ENCODE measurements around the gene SNAP29.
"Not testable (repeated sequence)": the region's sequence is repeated elsewhere in the genome, so short reads cannot be mapped to it uniquely, and the experiment has no call there.

The SNAP29 gene

GRCh38 chr22:20937794-20938671 lies 79.2 kb downstream of the SNAP29 start:
- Histone ChIP-seq H3K4me1 (ENCODE audit: low read length) (no peaks in the 10 kb centered on the region), H3K79me2 (ENCODE audit: low read length) (peaks cover 98% of the 10 kb centered on the region), H3K9ac (ENCODE audit: low read length) (no peak overlapping the region), H3F3A (ENCODE audit: insufficient read depth, low read length) (no peaks in the 10 kb centered on the region), H2AFZ (ENCODE audit: low read length) (no peak overlapping the region), H4K20me1 (ENCODE audit: insufficient read depth, low read length) (peaks cover 77% of the 10 kb centered on the region), H3K27me3 (replicated peaks; ENCODE audit: insufficient read depth, low read length) (no peaks in the 10 kb centered on the region), H3K9me3 (replicated peaks; ENCODE audit: insufficient read depth, low read length) (no peaks in the 10 kb centered on the region), H3K9me2 (replicated peaks; ENCODE audit: insufficient read depth, low read length) (no peaks in the 10 kb centered on the region), H3K27ac (ENCODE audit: low read length) (no peak overlapping the region), H3K36me3 (replicated peaks; ENCODE audit: insufficient read depth, low read length) (0 out of 2 replicates have a peak, but pooled peaks cover 8% of the 10 kb centered on the region), H3K4me3 (ENCODE audit: low read length) (no peak overlapping the region), H3K4me2 (ENCODE audit: low read depth, low read length) (no peak overlapping the region)
- DNase-seq, result no peak
- TF ChIP-seq EZH2phosphoT487 (IDR thresholded peaks at IDR 0.05; ENCODE audit: low read length) (no peak), EZH2 (optimal IDR thresholded peaks at IDR 0.05; ENCODE audit: low read depth, low read length) (no peak), CTCF (IDR thresholded peaks at IDR 0.05; ENCODE audit: low read length) (no peak)

DNA sequence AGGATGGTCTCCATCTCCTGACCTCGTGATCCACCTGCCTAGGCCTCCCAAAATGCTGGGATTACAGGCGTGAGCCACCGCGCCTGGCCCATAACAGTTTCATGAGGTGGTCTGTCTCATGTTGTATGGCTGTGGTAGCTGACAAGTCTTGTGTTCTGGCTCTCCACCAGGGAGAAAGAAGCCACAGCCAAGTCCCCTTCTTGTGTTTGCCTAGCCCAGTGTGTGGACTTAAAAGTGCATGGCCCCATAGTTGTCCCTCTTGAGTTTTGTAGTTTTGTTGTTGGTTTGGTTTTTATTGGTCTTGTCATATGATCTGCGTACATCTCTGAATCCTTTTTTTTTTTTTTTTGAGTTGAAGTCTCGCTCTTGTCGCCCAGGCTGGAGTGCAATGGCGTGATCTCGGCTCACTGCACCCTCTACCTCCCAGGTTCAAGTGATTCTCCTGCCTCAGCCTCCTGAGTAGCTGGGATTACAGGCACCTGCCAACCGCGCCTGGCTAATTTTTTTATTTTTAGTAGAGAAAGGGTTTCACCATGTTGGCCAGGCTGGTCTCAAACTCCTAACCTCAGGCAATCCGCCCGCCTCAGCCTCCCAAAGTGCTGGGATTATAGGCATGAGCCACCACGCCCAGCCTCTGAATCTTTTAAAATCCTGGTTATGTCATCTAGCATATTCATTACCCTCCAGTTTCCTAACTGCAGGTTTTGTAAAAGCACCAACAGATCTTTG lies 80.8 kb downstream of the SNAP29 start:
- H3K4me2 ChIP-seq (ENCODE audit: low read depth, low read length); H3K9ac ChIP-seq (ENCODE audit: low read length); H3K9me2 ChIP-seq (replicated peaks; ENCODE audit: insufficient read depth, low read length); H2AFZ ChIP-seq (ENCODE audit: low read length); DNase-seq; H3K27me3 ChIP-seq (replicated peaks; ENCODE audit: insufficient read depth, low read length); H3F3A ChIP-seq (ENCODE audit: insufficient read depth, low read length); H3K4me3 ChIP-seq (ENCODE audit: low read length); H3K4me1 ChIP-seq (ENCODE audit: low read length); H3K9me3 ChIP-seq (replicated peaks; ENCODE audit: insufficient read depth, low read length); H3K27ac ChIP-seq (ENCODE audit: low read length); H3K36me3 ChIP-seq (replicated peaks; ENCODE audit: insufficient read depth, low read length): not testable (repeated sequence)
- Histone ChIP-seq H3K79me2 (ENCODE audit: low read length) (peaks cover 98% of the 10 kb centered on the region), H4K20me1 (ENCODE audit: insufficient read depth, low read length) (peaks cover 78% of the 10 kb centered on the region)

DNA sequence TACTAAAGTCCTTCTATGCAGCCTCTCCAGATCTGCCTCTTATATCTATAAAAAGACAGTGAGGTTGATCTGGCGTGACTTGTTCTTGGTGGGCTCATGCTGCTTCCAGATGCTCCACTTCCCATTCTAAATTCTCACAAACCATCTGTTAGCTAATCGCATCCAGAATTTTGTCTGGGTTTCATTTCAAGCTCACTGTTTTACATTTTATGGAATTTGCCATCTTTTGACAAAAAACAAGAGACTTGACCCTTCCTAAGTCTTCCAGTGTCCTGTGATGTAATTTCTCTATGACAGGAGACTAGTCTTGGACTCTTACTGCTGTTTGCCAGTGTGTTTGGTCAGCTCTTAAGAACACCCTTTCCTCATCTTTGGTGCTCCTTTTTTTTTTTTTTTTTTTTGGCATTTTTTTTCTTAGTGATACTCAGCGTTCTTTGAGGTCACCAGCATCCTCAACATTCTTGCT lies 81.4 kb downstream of the SNAP29 start:
- no peaks in the 10 kb centered on the region for H3K27me3 ChIP-seq (replicated peaks; ENCODE audit: insufficient read depth, low read length)
- H3K79me2 ChIP-seq (ENCODE audit: low read length), result peaks cover 98% of the 10 kb centered on the region
- H3K4me1 ChIP-seq (ENCODE audit: low read length), result no peaks in the 10 kb centered on the region
- H3K4me2 ChIP-seq (ENCODE audit: low read depth, low read length), result no peak overlapping the region
- no peak overlapping the region for H3K27ac ChIP-seq (ENCODE audit: low read length)
- no peak overlapping the region for H3K4me3 ChIP-seq (ENCODE audit: low read length)
- no peak for DNase-seq
- H3K36me3 ChIP-seq (replicated peaks; ENCODE audit: insufficient read depth, low read length), result no peaks in the 10 kb centered on the region
- H4K20me1 ChIP-seq (ENCODE audit: insufficient read depth, low read length), result peaks cover 78% of the 10 kb centered on the region
- no peaks in the 10 kb centered on the region for H3K9me3 ChIP-seq (replicated peaks; ENCODE audit: insufficient read depth, low read length)
- H3F3A ChIP-seq (ENCODE audit: insufficient read depth, low read length), result no peaks in the 10 kb centered on the region
- no peak overlapping the region for H3K9ac ChIP-seq (ENCODE audit: low read length)
- TF ChIP-seq EZH2 (optimal IDR thresholded peaks at IDR 0.05; ENCODE audit: low read depth, low read length) (no peak), EZH2phosphoT487 (IDR thresholded peaks at IDR 0.05; ENCODE audit: low read length) (no peak), CTCF (IDR thresholded peaks at IDR 0.05; ENCODE audit: low read length) (no peak)
- no peak overlapping the region for H2AFZ ChIP-seq (ENCODE audit: low read length)
- H3K9me2 ChIP-seq (replicated peaks; ENCODE audit: insufficient read depth, low read length), result no peaks in the 10 kb centered on the region

All from MM.1S (cell line).